GM12892 (cell line): ENCODE results near the gene ACP4.
"Not testable (repeated sequence)": the region's sequence is repeated elsewhere in the genome, so short reads cannot be mapped to it uniquely, and the experiment has no call there.

Experiments
- POLR2A ChIP-seq: IDR thresholded peaks from 2 replicates; pipeline ENCODE4 v1.6.1; 2011; ENCODE audit warnings: low read depth, low read length, control low read depth
- POLR2AphosphoS5 ChIP-seq: IDR thresholded peaks from 2 replicates; pipeline ENCODE4 v1.6.1; 2011; ENCODE audit warnings: low read depth, low read length, control low read depth

DNA sequence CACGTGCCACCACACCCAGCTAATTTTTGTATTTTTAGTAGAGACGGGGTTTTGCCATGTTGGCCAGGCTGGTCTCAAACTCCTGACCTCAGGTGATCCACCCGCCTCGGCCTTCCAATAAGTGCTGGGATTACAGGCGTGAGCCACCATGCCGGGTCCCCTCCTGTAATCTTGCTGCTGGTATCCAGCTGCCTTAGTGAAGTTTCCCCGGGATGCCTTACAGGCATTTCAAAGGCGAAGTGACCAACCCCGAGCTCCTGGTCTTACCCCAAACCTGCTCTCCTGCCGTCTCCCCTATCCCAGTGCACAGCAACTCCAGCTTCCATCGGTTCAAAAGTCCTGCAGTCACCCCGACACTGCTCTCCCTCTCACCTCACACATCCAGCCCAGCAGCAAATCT, 23.5 kb upstream of the ACP4 start:
- TF ChIP-seq POLR2AphosphoS5, POLR2A: not testable (repeated sequence)
